ENCODE data around the gene DDX55. TPM values are rescaled to one million over a fixed set of nuclear protein-coding genes. Genes with fewer than 3 reads are reported as not detected.

The DDX55 gene
- total and polyA plus RNA-seq, 11 donors: 3.9 to 15.3 (median 6.0) TPM

DNA sequence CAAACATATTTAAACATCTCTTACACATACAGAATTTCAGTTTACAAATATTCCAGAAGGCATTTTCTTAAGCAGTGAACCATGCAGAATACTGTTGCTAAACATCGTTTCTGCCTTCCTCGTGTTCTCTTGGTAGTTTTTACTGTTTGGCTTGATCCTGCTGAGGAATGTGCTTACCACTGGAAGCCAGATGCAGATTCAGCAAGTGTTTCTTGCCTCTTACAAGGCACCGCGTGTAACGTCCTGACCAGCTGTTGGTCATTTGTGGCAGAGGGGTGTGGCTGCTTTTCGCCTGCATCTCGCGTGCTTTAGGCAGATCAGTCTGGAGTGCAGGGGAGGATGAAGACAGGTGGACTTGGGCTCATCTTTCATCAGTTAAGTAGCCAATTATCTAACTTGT is 19.2 kb downstream of the DDX55 start:
- H3K4me3 ChIP-seq: no peak overlapping the region
- peaks cover 0 to 6% (median 0%) of the 10 kb centered on the region in 12 donors for H3K4me1 ChIP-seq
- TF ChIP-seq POLR2A (IDR thresholded peaks at IDR 0.05): no peak
- TF ChIP-seq, protein P1, sequence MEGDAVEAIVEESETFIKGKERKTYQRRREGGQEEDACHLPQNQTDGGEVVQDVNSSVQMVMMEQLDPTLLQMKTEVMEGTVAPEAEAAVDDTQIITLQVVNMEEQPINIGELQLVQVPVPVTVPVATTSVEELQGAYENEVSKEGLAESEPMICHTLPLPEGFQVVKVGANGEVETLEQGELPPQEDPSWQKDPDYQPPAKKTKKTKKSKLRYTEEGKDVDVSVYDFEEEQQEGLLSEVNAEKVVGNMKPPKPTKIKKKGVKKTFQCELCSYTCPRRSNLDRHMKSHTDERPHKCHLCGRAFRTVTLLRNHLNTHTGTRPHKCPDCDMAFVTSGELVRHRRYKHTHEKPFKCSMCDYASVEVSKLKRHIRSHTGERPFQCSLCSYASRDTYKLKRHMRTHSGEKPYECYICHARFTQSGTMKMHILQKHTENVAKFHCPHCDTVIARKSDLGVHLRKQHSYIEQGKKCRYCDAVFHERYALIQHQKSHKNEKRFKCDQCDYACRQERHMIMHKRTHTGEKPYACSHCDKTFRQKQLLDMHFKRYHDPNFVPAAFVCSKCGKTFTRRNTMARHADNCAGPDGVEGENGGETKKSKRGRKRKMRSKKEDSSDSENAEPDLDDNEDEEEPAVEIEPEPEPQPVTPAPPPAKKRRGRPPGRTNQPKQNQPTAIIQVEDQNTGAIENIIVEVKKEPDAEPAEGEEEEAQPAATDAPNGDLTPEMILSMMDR (IDR thresholded peaks at IDR 0.05): no peak
- no peaks in the 10 kb centered on the region for H3K27me3 ChIP-seq
- no peak for ATAC-seq
- no peak overlapping the region for H3K27ac ChIP-seq
- no peak for DNase-seq
- intact Hi-C loops (cut with DNase I): no loop called here
- peaks cover 0 to 100% (median 98%) of the 10 kb centered on the region in 9 donors for H3K36me3 ChIP-seq
- 70 to 86% (median 76%) methylated on average over 8 of the region's 8 CpGs for WGBS, 4 donors
- H3K9me3 ChIP-seq: no peaks in the 10 kb centered on the region

DNA sequence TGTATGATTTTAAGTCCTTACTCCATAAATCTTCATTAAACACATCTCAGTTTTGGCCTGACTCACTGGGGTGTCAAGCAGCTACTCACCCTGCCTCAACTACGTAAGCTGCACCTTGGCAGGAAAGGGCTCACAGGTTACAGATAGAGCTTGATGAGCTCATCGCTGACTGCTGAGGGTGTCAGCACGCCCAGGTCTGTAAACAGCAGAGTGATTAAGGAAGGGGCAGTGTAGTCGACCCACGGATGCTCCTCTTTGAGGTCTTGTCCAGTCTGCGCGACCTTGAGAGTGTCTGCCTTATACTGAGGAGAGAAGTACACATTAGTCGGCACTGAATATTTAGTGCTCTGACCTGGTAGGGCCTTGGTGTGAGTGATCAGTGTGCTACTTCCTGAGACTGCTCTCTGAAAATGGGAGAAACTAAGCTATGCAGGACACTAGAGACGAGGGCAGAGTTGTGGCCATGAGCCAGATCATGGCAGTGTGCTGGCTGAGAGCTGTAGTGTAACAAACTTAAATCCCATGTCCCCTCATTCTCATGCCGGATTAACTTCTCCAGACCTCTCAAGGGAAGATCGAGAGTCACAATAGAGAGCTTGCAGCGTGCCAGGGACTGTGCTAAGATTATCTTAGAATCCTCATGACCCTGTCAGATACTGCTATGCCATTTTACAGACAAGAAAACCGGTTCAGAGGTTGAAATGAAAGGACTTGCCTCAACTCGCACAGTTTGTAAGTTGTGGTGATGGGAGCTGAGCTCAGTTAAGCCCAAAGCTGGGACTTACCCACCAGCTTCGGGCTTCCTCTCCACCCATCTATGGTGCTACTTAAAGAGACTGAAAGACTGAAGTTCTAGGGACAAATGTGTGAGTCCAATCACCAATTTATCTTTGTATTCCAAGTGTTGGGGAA is 20.0 kb downstream of the DDX55 start:
- Histone ChIP-seq H3K27me3 (no peaks in the 10 kb centered on the region), H3K4me3 (no peak overlapping the region), H3K4me1 (peaks cover 0 to 6% (median 0%) of the 10 kb centered on the region in 12 donors), H3K27ac (no peak overlapping the region), H3K36me3 (peaks cover 0 to 100% (median 98%) of the 10 kb centered on the region in 9 donors), H3K9me3 (no peaks in the 10 kb centered on the region)
- TF ChIP-seq, protein P1 (IDR thresholded peaks at IDR 0.05): no peak
- no peak for TF ChIP-seq POLR2A (IDR thresholded peaks at IDR 0.05)
- no peak for DNase-seq
- ATAC-seq: peak in 2 of 4 donors; percentile 6 to 34
- 72 to 84% (median 82%) methylated on average over 8 to 15 of the region's 15 CpGs for WGBS, 4 donors
- intact Hi-C loops (cut with DNase I): no loop called here

GRCh38 chr12:123633379-123634141 is 31.7 kb downstream of the DDX55 start, which contains the start of the genes EIF2B1 and GTF2H3:
TSS of gene EIF2B1 (minus strand) at chr12:123633686. CDS start at chr12:123633557, 129 bp downstream.
TSS of gene GTF2H3 (plus strand) at chr12:123633829. CDS start at chr12:123633860, 31 bp downstream.
- peaks cover 0 to 23% (median 12%) of the 10 kb centered on the region in 12 donors for H3K4me1 ChIP-seq
- TF ChIP-seq, protein P1 (IDR thresholded peaks at IDR 0.05): no peak
- peak in 1 of 2 donors; percentile 76 for TF ChIP-seq POLR2A (IDR thresholded peaks at IDR 0.05)
- H3K9me3 ChIP-seq: no peaks in the 10 kb centered on the region
- H3K27me3 ChIP-seq: no peaks in the 10 kb centered on the region
- peaks cover 0 to 38% (median 34%) of the 10 kb centered on the region in 9 donors for H3K36me3 ChIP-seq
- ATAC-seq (peak; percentile 98 to 100 (median 99)), DNase-seq (peak; percentile 95 to 97 (median 97))
- peak within 1 kb of the TSS; percentile 11 to 87 (median 81) for H3K27ac ChIP-seq
- intact Hi-C loops (cut with DNase I): no loop called here
- H3K4me3 ChIP-seq: peak within 1 kb of the TSS; percentile 64 to 98 (median 80)
- 0% methylated on average over 22 to 52 of the region's 52 CpGs for WGBS, 4 donors

Data from heart left ventricle (tissue), 16 donors.